Fibroblast of the aortic adventitia (primary cell): Measurements from ENCODE around the gene ST3GAL6. TPM values are rescaled to one million over a fixed set of nuclear protein-coding genes. Genes with fewer than 3 reads are reported as not detected.

Experiments
- DNase-seq: peaks from one replicate; pipeline ENCODE4 v3.0.0-alpha.2; 2010; ENCODE audit warnings: low read depth
- H3K4me3 ChIP-seq: 2 replicates; pipeline ENCODE4 v1.5.1; 2011; ENCODE audit warnings: low read depth, mild to moderate bottlenecking, control low read depth, low read length, moderate library complexity
- total RNA-seq: library from RNA; depleted of rRNA; stranded (reverse); fragments of >200 nt; gene quantifications from 2 replicates; pipeline ENCODE4 v1.2.3, GENCODE V29; 2012; ENCODE audit warnings: low replicate concordance
- TF ChIP-seq, protein P1 (sequence below): IDR thresholded peaks from 2 replicates; pipeline ENCODE4 v1.5.1; 2011; ENCODE audit warnings: mild to moderate bottlenecking, low read length, control low read depth, inconsistent platforms; ENCODE audit not compliant: insufficient read depth

ST3GAL6 gene
- total RNA-seq, 1 donor, result 2.3 TPM

DNA sequence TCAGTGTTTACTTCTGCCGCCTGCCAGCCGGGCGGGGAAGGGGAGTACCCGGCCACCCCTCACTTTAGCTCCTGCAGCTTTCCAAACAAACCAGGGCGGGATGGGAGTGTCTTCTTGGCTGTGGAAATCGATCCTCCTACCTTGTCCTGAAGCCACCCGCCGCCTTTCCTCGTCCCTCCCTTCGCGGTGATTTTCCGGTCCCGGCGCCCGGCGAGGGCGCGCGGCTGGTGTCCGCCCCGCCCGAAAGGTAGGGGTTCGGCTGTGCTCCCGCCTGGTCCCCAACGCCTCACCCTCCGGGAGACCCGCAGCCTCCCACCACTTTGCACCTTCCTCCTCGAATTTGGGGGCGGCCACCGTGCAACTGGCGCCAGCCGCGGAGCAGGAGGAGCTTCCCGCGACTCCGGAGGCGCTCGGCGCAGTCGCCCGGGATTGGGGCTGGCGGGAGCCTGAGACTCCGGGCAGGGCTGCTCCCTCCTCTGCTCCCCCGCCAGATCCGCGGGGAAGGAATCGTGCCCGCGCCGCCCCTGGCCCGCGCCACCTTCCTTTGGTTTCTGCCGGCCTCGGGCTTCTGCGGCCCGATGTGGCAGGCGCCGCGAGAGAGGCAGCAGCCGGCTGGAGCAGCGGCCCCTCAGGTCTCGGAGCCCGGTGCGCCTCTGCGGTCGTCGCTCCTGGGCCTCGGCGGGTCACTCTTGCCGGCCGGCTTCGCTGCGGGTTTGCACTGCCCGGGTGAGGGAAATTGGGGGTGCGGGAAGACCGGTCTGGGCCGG, 30.7 kb upstream of the ST3GAL6 start:
- TF ChIP-seq, protein P1, sequence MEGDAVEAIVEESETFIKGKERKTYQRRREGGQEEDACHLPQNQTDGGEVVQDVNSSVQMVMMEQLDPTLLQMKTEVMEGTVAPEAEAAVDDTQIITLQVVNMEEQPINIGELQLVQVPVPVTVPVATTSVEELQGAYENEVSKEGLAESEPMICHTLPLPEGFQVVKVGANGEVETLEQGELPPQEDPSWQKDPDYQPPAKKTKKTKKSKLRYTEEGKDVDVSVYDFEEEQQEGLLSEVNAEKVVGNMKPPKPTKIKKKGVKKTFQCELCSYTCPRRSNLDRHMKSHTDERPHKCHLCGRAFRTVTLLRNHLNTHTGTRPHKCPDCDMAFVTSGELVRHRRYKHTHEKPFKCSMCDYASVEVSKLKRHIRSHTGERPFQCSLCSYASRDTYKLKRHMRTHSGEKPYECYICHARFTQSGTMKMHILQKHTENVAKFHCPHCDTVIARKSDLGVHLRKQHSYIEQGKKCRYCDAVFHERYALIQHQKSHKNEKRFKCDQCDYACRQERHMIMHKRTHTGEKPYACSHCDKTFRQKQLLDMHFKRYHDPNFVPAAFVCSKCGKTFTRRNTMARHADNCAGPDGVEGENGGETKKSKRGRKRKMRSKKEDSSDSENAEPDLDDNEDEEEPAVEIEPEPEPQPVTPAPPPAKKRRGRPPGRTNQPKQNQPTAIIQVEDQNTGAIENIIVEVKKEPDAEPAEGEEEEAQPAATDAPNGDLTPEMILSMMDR, result no peak
- peak overlapping the region; percentile 81 for H3K4me3 ChIP-seq
- DNase-seq, result no peak

DNA sequence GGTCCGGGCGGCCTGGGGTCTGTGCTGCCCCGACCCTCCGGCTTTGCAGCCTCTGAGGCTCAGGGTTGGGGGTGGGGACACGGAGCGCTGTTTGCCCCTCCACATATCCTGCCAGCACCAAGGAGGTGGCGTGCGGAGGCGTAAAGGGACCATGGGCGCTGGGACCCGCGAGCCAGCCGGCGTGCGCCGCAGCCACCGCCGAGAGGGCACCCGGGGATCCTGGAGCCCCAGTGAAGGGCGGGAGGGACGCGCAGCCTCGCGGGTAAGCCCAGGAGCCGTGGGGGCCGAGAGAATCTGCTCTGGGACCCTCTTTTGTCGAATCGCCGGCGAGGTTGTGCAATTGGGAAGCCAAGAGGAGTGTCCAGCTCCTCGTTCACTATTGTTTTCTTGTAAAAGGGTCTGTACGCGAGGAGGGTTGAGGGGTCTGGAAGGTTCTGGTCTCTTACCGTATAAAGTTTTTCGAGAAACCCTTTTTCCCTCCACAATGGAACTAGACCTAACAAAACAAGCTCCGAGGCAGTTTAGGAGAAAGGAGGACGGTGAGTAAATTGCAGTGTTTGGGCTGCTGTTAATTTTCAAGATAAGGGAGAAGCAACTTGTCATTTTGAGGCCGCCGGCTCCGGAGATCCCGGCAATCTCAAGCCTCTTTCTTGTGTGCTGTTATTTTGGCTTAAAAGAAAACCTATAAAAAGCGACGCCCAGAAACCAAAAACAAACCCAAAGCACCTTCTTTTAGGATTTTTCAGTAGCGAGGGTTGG, 29.9 kb upstream of the ST3GAL6 start:
- H3K4me3 ChIP-seq, result peak overlapping the region; percentile 81
- DNase-seq, result peak; percentile 61
- TF ChIP-seq, protein P1, result no peak

DNA sequence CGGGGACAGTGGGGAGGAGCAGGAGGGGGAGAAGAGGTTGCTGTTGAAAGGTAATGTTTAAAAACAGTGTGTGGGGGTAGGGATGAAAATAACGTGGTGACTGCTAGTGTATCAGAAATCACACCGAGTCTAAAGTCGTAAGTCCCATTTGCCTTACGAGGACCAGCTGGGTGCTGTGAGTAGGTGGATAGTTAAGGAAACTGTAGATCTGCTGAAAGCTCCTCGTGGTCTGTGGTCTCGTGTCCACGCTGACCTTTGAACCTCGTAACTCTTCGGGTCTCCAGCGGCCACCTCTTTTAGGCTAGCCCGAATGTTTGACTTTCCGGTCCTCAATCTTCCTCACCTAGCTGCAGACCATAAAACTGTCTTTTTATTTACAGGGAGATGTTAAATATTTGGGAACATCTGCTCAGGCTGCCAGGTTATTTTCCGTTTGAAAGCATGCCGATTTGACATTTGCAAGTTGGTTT, 29.3 kb upstream of the ST3GAL6 start:
- no peak for DNase-seq
- peak overlapping the region; percentile 81 for H3K4me3 ChIP-seq
- TF ChIP-seq, protein P1, result no peak

DNA sequence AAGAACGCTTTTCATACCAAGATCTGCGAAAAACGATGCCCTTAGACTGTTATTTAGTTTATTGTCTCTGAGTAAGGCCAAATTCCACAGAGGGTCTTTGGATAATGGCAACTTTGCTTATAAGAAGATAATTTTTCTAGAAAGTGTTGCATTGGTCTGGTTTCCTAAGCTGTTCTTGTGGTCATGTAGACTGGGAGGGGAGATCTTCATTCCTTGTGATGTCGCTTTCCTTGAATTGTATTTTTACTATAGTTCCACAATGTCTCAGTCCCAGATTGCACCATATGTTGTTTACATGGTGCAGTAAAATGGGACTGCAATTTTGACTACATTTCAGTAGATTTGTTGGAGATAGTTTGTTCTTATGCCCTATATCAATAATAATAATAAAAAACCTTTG, 28.8 kb upstream of the ST3GAL6 start:
- DNase-seq, result no peak
- H3K4me3 ChIP-seq, result peak overlapping the region; percentile 81
- TF ChIP-seq, protein P1, result no peak

DNA sequence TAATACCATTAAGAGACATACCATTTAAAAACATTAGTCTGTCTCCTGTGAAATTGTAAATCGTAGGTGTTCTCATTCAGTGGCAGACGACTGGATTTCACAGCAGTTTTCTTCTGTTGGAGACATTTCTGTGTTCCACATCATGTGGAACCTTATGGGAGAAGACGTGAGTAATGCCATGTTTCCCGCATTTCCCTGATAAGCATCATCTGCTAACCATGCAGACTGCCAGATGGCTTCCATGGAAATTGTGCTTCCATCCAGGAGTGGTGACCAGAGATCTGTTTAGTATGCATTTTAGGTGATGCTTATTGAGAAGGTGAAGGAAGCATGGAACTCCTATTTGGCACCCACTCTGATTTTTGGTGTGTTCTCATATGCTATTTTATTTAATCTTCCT, 28.4 kb upstream of the ST3GAL6 start:
- TF ChIP-seq, protein P1, result no peak
- DNase-seq, result peak; percentile 42

DNA sequence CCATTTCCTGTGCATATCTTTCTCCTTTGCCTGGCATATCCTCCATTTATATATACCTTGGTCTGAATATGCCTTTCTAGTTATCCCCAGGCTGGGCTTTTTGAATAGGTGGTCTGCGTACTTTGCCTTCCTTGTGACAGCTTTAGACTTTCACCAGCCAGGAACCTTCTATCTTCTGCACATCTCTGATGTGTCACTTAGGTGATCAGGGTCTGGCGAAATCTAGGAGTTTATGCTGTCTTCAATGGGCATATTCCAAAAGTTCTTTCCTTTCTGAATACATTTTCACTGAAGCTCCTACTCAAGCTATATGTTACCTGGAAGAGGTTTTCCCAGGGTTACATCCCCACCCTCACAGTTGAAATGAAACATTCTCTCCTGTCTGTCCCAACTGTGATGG, 27.8 kb upstream of the ST3GAL6 start:
- TF ChIP-seq, protein P1, result no peak
- DNase-seq, result no peak
- no peak overlapping the region for H3K4me3 ChIP-seq

More for the DNA sequence above, 28.4 kb upstream of the ST3GAL6 start:
- H3K4me3 ChIP-seq, result no peak overlapping the region
